Measurements from ENCODE around the gene CA10.

GRCh38 chr17:52011064-52011463 is 147.4 kb downstream of the CA10 start:
- TF ChIP-seq TAF1 (IDR thresholded peaks at IDR 0.05; ENCODE audit: borderline replicate concordance, low read depth, low read length): no peak
- TF ChIP-seq POLR2AphosphoS5 (IDR thresholded peaks at IDR 0.05; ENCODE audit: low read depth, low read length): no peak
- no peak for TF ChIP-seq POLR2A (IDR thresholded peaks at IDR 0.05; ENCODE audit: low read depth, low read length)
